GM18867 (cell line): Measurements from ENCODE around the gene PJA2.
"Not testable (repeated sequence)": the region's sequence is repeated elsewhere in the genome, so short reads cannot be mapped to it uniquely, and the experiment has no call there.

Experiments
- ATAC-seq: cut with Tn5 transposase; IDR thresholded peaks from one replicate; pipeline ENCODE4 v1.9.1; 2021; ENCODE audit warnings: mild to moderate bottlenecking, moderate library complexity; ENCODE audit not compliant: unreplicated experiment

PJA2 gene, protein sequence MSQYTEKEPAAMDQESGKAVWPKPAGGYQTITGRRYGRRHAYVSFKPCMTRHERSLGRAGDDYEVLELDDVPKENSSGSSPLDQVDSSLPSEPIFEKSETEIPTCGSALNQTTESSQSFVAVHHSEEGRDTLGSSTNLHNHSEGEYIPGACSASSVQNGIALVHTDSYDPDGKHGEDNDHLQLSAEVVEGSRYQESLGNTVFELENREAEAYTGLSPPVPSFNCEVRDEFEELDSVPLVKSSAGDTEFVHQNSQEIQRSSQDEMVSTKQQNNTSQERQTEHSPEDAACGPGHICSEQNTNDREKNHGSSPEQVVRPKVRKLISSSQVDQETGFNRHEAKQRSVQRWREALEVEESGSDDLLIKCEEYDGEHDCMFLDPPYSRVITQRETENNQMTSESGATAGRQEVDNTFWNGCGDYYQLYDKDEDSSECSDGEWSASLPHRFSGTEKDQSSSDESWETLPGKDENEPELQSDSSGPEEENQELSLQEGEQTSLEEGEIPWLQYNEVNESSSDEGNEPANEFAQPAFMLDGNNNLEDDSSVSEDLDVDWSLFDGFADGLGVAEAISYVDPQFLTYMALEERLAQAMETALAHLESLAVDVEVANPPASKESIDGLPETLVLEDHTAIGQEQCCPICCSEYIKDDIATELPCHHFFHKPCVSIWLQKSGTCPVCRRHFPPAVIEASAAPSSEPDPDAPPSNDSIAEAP

DNA sequence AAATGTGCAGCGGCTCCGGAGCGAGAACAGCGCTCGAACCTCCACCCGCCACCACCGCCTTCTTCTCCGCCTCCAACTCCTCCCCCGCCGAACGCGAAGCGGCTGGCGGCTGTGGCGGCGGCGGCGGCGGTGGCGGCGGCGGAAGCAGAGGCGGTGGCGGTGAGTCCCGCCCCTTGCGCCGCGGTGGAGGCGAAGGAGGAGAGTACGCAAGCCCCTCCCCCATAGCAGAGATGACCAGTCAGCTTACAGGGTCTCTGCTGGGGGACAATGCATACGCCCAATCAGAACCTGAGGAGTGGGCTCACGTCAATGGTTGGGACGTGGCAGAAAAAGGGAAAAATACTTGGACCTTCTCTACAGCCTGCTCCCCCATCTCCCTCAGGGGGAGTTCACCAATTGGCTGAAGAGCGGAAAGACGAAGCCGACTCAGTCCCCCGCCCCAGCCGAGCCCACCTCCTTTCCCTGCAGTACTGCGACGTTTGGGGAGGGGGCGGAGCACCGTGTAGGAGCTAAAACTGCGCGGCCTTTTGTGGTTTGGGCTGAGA is at the start of gene PJA2:
PJA2 (minus strand) TSS at position 131 of the 545 bp plus-strand sequence. CDS start 26,541 bp downstream, outside the sequence.
- ATAC-seq: peak; percentile 81

DNA sequence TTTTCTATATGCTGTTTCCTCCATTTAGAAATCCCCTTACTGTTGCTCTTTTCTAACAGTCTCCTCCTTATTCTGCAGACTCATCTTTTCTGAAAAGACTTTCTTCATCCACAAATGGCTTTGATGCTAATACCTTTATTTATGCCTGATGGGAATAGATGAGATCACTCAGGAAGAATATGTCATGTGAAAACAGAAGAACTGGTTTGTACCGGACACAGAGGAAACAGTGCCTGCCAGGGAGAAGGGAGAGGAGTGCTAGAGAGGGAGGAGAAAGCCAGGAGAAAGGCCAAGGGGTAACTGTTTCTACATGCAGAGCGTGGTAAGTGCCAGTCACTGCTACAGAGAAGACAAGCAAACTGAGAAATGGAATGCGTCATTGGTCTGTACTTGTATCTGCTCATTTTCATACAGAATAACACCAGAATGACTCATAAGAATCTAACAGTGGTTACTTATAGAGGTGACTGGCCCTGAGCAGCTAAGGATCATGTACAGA is 45.9 kb upstream of the PJA2 start:
- ATAC-seq: peak; percentile 100

DNA sequence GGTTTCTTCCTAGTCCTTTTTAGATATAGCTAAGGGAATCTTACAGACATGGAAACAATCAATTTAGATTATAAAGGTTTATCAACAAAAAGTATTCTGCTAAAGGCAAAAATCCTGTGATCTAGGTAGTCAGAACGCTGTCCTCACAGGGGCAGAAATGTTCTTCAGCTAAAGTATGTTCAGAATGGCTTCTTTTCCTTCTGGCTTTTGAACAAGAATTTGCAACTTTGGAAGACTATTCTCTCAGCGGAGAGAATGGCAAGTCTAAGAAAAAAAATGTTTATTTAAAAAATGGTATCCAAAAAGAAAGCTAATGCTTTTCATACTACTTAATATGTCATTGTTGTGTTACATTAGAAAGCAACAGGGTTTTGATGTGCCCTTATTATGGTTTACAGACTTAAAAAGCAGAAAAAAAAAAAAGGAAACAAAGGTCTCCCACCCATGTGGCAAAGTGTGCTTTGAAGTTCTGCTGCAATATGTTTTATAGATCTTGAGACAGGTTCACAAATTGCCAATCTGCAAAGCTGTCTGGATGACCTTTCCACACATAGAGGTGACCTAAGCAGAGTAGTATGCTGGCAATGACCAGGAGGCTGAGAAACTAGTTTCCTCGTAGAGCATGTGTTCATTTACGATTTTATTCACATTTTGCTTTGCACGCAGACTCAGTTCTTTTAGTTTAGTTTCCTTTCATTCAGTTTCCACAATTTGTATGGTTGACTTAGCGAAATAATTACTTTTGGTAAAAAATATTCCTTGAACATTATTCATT is 45.1 kb upstream of the PJA2 start:
- no peak for ATAC-seq

DNA sequence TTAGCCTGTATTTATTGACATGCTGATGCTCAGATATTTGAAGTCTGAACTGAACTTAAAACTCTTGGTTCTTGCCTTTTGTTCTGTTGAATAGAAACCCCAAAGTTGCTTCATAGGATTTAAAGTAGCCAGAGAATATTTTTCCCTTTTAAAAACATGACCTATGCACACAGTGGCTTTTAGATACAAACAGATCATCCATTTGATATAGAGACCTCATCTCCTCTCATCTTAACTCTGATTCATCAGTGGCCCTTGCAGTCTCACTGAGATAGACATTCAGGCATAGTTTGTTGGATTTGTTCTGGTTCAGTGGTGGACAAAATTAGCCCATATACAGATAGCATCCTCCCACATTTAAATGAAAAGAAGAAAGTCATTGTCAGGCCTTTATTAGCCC is 43.5 kb upstream of the PJA2 start:
- no peak for ATAC-seq

DNA sequence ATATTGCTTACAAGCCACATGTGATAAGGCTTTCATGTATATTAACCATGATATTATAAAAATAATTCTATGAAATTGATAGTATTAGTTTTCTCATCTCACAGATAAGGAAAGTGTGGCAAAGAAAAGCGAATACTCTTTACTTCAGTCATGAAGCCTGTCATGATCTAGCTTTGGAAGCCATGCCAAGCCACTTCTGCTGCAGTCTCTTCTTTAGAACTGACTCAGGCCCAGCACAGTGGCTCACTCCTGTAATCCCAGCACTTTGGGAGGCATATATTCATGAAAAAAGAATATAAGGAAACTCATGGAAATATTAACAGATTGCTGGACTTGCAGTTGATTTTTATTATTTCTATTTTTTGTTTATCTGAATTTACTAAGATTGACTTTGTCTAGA is 42.9 kb upstream of the PJA2 start:
- no peak for ATAC-seq

DNA sequence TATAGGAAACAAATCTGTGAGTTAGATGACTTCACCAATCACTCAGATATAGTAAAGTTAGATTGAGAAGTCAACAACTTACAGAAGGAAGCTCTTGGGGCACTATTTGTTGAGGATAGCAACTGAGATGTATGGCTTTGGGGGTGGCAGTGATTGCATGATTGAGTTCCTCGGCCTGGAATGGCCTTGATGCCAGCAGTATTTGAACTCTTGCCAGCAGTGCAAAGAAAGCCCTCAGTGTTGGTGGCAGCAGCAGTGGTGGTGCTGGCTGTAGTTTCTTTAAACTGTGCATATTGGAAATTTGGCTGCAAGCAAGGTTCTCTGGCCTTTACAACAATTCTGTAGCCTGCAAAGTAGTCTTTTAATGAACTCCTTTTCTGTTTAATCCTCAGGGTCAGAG is 41.4 kb upstream of the PJA2 start:
- ATAC-seq: no peak

DNA sequence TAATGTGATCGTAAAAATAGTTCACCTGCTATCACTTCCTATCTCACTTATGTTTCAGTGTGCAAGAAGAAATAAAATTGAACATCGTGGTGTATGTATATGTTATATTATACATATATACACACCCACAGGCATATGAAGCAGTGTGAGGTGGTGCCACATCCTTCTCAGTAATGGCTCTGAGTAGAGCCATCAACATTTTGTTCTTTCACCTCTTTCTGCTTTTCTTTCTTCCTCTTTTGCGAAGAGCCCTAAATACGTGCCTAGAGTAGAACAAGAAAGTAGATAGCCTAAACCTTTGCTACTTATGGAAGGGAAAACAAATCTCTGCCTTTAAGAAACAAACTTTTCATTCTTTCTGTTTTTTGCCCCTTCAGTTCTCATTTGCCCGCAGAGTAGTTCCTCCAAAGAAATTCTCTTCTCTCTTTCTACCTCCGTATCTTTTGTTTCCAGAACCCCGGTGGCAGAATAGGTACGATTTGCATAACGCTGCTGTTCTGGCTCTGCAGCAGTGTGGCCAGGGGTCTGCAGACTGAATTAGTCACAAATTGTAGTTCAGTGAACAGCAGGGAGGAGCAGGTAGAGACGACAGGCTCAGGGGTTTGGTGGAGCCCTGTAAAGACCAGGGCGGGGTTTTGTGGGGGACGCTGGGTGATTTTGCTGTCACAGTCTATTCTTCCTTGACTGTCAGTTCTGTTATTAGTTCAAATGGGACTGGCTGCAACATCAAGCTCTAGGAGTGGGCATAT is 40.5 kb upstream of the PJA2 start:
- no peak for ATAC-seq

DNA sequence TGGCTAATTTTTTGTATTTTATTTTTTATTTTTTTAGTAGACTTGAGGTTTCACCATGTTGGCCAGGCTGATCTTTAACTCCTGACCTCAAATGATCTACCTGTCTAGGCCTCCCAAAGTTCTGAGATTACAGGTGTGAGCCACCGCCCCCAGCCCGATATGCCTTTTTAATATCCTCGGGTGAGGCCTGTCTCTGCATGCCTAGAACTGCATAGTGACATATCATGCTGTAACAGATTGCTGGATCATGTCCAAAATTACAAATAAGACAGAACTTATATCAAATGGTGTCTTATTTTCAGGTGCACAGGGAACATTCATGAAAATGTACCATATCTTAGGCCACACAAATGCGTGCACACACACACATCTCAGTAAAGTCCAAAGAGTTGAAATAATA is 39.1 kb upstream of the PJA2 start:
- ATAC-seq: no peak

DNA sequence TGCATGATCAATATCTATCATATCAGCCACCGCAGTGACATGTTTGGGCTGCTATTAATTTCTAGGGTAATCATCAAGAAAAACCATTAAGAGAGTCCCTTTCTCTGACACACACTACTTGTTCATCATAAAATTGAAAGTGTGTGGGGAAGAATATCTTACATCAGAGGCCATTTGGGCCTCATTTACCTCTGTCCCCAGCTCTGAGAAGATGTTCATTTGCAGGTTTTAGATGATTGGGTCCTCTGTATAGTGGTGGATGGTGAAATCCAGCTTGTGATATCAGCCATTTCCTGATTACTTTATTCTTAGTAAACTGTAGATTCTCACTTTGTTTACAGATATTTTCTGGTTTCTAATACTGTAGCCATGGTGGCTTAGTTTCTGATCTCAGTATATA is 29.8 kb upstream of the PJA2 start:
- ATAC-seq: no peak

DNA sequence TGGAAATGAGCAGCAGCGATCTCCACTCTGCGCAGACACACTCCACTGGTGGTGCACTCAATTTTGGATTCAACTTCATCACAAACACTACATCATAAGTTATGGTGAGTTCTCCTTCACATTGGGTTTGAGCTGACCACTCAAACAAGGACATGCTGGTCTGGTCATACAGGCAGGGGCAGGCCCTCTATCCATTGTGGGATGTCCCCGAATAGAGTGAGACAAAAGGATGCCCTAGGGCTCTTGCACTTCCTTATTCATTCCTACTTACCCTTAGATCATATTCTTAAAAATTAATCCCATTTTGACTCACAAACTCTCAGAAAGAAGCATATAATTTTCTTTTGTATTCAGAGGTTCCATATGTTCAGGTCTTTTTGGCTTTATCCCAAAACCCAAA is 16.3 kb upstream of the PJA2 start:
- ATAC-seq: no peak

DNA sequence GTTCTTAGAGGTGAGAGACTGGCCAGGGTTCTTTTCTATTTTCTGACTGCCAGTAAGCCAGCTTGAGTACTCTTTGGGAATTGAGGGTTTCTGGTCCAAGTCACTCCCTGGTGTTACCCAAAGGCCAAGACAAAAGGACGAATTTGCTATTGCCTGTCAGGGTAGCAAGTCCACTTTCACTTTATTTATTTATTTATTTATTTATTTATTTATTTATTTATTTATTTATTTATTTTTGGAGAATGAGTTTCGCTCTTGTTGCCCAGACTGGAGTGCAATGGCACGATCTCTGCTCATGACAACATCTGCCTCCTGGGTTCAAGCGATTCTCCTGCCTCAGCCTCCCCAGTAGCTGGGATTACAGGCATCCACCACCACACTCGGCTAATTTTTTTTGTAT is 15.7 kb upstream of the PJA2 start:
- ATAC-seq: not testable (repeated sequence)

DNA sequence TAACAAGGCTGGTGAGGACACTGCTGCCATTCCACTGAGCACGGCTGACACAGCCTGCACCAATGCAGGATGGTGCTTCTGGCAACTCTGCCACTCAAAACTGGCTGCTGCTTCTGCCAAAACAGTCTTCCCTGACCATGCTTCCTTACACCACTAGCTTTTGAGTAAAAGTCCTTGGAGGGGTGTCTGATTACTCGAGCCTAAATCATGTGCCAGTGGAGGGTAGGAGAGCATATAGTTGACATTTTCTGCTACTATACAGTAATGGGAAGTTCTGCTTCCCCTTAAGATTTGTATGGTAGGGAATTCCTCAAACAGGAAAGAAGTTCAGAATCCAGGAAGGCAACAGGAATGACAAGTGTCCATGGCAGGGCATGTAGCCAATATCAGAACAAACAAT is 12.2 kb upstream of the PJA2 start:
- no peak for ATAC-seq

DNA sequence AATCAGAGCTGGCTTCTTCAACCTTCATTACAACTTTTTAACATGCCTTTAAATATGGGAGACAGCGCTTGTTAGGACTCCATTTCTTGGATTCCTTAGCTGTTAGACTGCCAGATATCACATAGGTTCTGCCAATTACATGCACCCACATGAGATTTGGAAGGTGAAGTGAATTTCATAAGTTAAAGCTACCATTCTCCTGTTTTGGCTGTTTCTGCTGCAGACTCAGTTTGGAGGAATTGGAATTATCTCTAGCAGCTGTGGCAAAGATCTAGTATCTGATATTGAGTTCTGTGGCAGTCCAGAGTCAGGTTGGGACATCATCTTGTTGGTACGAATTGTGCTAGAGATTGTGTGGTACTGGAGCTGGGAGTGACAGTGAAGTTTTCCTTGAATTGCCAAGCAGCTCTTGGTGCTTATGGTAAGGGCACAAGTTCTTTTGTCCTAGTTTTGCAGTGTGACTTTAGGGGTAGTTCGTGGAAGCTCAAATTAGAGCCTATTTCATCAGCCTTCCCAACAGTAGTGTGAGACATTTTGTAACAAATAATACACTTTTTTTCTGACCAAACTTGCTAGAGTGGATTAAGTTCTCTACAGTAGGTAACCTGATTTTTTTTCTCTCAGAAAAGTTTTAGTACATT is 9.1 kb upstream of the PJA2 start:
- ATAC-seq: no peak

DNA sequence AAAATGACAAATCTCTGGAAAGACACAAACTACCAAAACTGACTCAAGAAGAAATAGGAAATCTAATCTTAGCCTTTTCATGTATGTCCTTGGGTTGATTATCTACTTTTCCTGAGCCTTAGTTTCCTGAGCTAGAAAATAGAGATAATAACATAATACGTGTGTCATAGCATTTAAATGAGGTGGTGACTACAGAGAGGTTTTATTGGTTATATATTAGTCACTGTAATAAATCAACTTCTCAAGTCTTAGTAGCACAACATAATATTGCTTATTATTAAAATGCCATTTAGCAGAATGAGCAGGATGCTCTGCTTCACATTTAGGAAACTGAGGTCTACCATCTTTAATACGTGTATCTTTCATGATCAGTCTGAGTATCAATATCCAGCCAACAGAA is 7.1 kb upstream of the PJA2 start:
- ATAC-seq: no peak

DNA sequence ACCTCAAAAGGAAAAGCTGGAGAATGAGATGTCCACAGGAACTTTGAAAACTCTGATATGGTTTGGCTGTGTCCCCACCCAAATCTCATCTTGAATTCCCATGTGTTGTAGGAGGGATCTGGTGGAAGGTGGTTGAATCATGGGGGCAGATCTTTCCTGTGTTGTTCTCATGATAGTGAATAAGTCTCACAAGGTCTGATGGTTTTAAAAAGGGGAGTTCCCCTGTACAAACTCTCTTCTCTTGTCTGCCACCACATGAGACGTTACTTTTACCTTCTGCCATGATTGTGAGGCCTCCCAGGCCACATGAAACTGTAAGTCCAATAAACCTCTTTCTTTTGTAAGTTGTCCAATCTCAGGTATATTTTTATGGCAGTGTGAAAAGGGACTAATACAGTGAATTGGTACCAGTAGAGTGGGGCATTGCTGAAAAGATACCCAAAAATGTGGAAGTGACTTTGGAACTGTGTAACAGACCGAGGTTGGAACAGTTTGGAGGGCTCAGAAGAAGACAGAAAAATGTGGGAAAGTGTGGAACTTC is 4.2 kb upstream of the PJA2 start:
- ATAC-seq: not testable (repeated sequence)

DNA sequence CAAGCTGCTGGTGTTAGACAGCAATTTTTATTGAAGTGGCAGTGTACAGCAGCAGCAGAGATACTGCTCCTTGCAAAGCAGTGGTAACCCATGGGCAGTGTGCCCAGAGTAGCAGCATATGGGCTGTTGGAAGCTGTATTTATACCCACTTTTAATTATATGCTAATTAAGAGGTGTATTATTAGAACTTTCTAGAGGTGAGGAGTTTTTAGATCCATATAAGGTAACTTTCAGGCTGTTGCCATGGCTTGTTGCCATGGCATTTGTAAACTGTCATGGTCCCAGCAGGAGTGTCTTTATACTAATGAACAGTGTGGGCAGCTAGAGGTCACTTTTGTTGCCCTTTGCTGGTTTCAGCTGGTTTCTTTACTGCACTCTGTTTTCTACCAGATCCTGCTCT is 3.7 kb upstream of the PJA2 start:
- ATAC-seq: no peak

DNA sequence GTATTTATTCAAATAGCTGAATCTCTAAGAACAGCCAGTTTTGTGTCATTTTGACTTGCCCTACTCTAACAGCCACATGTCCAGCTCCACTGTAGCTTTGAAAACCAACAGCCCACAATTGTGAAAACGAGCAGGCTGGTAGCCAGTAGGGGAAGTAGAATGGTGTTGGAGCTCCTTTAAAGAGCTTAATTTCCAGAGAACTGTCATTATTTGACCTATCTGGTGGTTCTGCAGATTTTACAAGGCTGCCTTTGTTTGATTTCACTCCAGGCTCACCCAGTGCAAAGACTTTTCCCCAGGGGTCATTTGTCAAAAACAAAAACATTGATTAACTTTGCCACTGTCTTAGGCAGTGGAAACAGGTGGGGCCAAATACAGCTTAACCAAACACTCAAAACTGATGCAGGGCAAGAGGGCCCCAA is 3.2 kb upstream of the PJA2 start:
- no peak for ATAC-seq

DNA sequence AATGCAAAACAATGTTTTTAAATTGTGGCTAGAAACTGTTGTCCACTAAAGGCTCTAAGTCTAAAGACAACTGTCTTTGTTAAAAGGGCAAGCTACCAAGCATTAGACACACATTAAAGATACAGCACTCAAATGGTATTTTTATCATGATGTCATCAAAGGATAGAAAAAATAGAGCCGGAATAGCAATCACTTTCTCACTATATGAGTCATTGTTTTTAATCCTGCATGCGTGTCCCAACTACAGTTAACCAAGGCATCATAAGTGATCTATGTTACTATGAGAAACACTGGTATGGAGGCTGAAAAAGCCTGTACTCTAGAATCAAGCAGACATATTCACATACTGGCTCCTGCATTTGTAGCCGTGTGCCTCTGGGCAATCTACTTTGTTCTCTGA is 1.9 kb upstream of the PJA2 start:
- ATAC-seq: no peak

DNA sequence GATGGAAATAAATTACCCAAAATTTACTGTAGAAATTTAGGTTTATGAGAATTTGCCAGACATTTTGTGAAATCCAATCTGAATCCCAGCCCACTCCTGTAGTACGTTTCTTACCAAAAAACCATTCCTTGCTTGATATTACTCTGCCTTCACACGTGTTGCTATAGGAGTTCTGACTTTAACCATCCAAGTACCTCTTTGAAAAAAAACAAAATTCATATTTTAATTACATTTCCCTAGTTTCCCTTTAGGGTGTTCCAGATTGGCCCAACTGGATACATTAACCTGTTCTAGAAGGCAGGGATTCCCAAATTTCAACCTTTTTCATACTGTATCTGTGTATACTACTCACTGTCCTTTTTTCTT is 1.4 kb upstream of the PJA2 start:
- ATAC-seq: no peak
